ENCODE data around the gene FARS2. TPM values are rescaled to one million over a fixed set of nuclear protein-coding genes. Genes with fewer than 3 reads are reported as not detected.

Gene FARS2
- total and polyA plus RNA-seq, 11 donors: 11.4 to 24.6 (median 20.5) TPM

DNA sequence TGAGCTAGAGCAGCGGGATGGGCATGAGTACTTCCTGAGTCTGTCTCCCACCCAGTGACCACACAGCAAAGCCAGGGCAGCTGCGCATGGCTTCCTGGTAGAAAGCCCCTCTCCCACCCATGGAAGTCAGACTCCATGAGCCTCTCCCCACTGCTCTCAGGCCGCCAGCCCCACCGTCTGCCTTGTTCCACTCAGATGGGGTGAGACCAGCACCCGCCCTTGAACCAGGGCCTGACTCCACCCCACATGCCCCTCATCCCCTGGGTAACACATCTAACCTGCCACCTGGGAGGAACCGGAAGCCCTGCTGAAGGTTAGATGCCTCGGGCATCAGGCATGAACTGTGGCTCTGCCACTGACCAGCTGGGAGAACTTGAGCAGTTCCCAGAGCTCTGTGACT, 517.6 kb downstream of the FARS2 start:
- Histone ChIP-seq H3K4me3 (no peak overlapping the region), H3K36me3 (peaks cover 0 to 2% (median 0%) of the 10 kb centered on the region in 9 donors), H3K27me3 (no peaks in the 10 kb centered on the region), H3K27ac (no peak overlapping the region), H3K9me3 (peaks cover 0 to 3% (median 0%) of the 10 kb centered on the region in 12 donors), H3K4me1 (peaks cover 0 to 6% (median 0%) of the 10 kb centered on the region in 12 donors)
- ATAC-seq (no peak), DNase-seq (no peak)
- WGBS, 4 donors: 96 to 98% (median 97%) methylated on average over 4 to 7 of the region's 7 CpGs
- TF ChIP-seq, protein P1, sequence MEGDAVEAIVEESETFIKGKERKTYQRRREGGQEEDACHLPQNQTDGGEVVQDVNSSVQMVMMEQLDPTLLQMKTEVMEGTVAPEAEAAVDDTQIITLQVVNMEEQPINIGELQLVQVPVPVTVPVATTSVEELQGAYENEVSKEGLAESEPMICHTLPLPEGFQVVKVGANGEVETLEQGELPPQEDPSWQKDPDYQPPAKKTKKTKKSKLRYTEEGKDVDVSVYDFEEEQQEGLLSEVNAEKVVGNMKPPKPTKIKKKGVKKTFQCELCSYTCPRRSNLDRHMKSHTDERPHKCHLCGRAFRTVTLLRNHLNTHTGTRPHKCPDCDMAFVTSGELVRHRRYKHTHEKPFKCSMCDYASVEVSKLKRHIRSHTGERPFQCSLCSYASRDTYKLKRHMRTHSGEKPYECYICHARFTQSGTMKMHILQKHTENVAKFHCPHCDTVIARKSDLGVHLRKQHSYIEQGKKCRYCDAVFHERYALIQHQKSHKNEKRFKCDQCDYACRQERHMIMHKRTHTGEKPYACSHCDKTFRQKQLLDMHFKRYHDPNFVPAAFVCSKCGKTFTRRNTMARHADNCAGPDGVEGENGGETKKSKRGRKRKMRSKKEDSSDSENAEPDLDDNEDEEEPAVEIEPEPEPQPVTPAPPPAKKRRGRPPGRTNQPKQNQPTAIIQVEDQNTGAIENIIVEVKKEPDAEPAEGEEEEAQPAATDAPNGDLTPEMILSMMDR (IDR thresholded peaks at IDR 0.05): no peak
- intact Hi-C loops (cut with DNase I): no loop called here

DNA sequence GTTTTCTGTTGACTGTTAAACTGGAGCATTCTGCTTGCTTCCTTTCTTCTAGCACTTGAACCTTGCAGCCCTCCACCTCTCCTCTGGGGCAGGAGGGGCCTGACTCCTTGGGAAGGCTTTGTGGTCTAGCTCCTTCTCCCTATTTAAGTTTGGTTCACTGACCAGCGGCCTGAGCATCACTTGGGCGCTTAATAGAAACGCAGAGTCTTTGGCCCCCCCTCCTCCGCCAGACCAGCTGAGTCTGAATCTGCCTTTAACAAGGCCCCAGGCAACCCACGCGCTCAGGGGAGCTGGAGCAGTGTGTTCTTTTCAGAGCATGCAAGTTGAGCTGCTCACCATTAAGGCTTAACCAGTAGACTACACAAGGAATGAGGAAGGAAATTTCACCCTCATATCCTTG, 519.7 kb downstream of the FARS2 start:
- H3K4me1 ChIP-seq: peaks cover 0 to 6% (median 0%) of the 10 kb centered on the region in 12 donors
- 96 to 100% (median 98%) methylated on average over 6 of the region's 6 CpGs for WGBS, 4 donors
- TF ChIP-seq POLR2A (IDR thresholded peaks at IDR 0.05): no peak
- TF ChIP-seq, protein P1 (IDR thresholded peaks at IDR 0.05): no peak
- intact Hi-C loops (cut with DNase I): no loop called here
- peaks cover 0 to 3% (median 0%) of the 10 kb centered on the region in 12 donors for H3K9me3 ChIP-seq
- H3K36me3 ChIP-seq: no peaks in the 10 kb centered on the region
- ATAC-seq (no peak), DNase-seq (no peak)
- H3K27me3 ChIP-seq: no peaks in the 10 kb centered on the region
- H3K27ac ChIP-seq: no peak overlapping the region
- H3K4me3 ChIP-seq: no peak overlapping the region

DNA sequence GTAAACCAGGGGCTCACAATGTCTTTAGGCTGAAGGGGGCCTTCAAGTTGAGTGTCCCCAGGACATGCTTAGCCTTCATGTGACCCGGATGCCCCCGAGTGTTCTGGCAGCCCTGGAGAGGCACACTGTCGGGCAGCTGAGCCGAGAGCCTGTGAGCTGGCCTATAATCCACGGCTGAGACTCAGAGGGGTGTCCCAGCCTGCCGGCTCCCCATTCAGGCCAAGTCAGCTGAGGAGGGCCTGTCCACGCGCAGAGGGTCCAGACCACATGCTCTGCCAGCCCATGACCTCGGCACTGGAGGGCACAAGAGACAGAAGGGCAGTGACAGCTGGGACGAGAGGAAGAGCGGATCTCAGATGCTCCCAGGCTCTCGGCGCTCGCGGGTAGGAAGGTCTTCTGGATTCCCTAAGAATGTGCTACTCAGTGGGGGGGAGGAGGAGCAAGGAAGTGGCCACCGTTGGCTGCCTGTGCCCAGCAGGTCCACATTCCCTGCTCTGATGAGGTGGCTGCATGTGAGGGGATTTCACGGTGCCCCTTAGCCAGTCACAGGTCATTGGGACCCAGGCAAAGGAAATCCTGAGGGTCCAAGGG, 520.7 kb downstream of the FARS2 start:
- H3K9me3 ChIP-seq: peaks cover 0 to 3% (median 0%) of the 10 kb centered on the region in 12 donors
- peaks cover 0 to 6% (median 0%) of the 10 kb centered on the region in 12 donors for H3K4me1 ChIP-seq
- H3K27me3 ChIP-seq: no peaks in the 10 kb centered on the region
- ATAC-seq: no peak
- H3K4me3 ChIP-seq: no peak overlapping the region
- no peak for DNase-seq
- intact Hi-C loops (cut with DNase I): no loop called here
- TF ChIP-seq, protein P1 (IDR thresholded peaks at IDR 0.05): no peak
- no peak for TF ChIP-seq POLR2A (IDR thresholded peaks at IDR 0.05)
- peak overlapping the region in 2 of 12 donors; percentile 79 to 81 for H3K27ac ChIP-seq
- WGBS, 4 donors: 83 to 91% (median 87%) methylated on average over 16 to 17 of the region's 17 CpGs
- no peaks in the 10 kb centered on the region for H3K36me3 ChIP-seq

DNA sequence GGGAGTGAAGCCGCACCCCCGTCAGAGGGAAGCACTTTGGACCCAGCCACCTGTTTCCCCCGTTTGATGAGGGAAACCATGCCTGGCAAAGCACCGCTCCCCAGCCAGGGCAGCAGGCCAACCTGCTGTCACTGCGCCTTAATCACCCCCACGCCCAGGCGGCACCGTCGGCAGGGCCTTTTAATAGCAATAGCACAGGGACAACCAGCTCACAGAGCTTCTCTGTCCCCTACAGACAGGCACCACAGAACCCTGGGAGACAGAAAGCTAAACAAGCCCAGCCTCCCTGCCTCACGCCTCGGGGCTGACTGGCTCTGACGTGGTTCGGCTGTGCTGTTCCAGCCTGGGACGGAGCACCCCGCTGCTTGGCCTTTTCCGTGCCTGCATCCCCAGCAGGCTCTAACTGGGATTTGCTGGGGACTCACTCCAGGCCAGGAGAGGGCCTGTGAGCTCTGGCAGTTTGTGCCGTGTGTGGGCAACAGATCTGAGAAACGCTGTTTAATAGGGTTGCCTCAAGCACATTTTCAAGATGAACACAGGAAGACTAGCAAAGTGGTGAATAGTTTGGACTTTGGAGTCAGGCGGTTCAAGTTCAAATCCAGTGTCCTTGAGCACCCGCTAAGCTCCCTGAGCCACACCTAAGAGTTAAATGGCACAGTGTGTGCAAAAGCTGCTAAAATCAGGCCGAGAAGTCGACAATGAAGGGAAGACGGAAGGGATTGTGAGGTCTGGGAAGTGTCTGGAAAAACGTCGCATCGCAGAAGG, 521.7 kb downstream of the FARS2 start:
- Histone ChIP-seq H3K9me3 (peaks cover 0 to 3% (median 0%) of the 10 kb centered on the region in 12 donors), H3K4me3 (peak overlapping the region in 1 of 12 donors; percentile 14), H3K36me3 (no peaks in the 10 kb centered on the region), H3K27me3 (no peaks in the 10 kb centered on the region), H3K27ac (peak overlapping the region in 11 of 12 donors; percentile 35 to 83 (median 71)), H3K4me1 (peaks cover 0 to 6% (median 0%) of the 10 kb centered on the region in 12 donors)
- intact Hi-C loops (cut with DNase I): no loop called here
- ATAC-seq: peak; percentile 94 to 98 (median 98)
- WGBS, 4 donors: 50 to 69% (median 60%) methylated on average over 20 to 26 of the region's 26 CpGs
- peak; percentile 70 to 88 (median 77) for DNase-seq
- TF ChIP-seq, protein P1 (IDR thresholded peaks at IDR 0.05): no peak
- TF ChIP-seq POLR2A (IDR thresholded peaks at IDR 0.05): no peak
